Fibroblast of lung (primary cell): ENCODE measurements around the gene GRM4. TPM values are rescaled to one million over a fixed set of nuclear protein-coding genes. Genes with fewer than 3 reads are reported as not detected.

ENCODE experiments used
- DNase-seq, 2 donors: peaks; one replicate each; pipeline versions ENCODE4 v3.0.0 to v3.0.0-alpha.2; 2010; ENCODE audit warnings: low read depth in 2 of 2
- H2AFZ ChIP-seq: 2 replicates; pipeline ENCODE4 v1.5.1; 2012; ENCODE audit warnings: low read length, control low read depth, inconsistent platforms
- H3K27ac ChIP-seq: 2 replicates; pipeline ENCODE4 v1.5.1; 2011; ENCODE audit warnings: low read length, control low read depth; ENCODE audit not compliant: insufficient read depth
- H3K27me3 ChIP-seq: 2 replicates; pipeline ENCODE4 v1.5.1; 2011; ENCODE audit warnings: mild to moderate bottlenecking, low read length; ENCODE audit not compliant: control insufficient read depth, insufficient read depth
- H3K36me3 ChIP-seq: 2 replicates; pipeline ENCODE4 v1.5.1; 2011; ENCODE audit warnings: low read length; ENCODE audit not compliant: control insufficient read depth, insufficient read depth
- H3K4me1 ChIP-seq: 2 replicates; pipeline ENCODE4 v1.5.1; 2011; ENCODE audit warnings: low read length; ENCODE audit not compliant: control insufficient read depth, insufficient read depth; ENCODE audit errors: extremely low read depth
- H3K4me2 ChIP-seq: 2 replicates; pipeline ENCODE4 v1.5.1; 2011; ENCODE audit warnings: low read length, control low read depth; ENCODE audit not compliant: insufficient read depth; ENCODE audit errors: extremely low read depth
- H3K4me3 ChIP-seq, 4 experiments: fragments of 200-600 bp in 1 of 4; sonication (generic) in 1 of 4; replicated peaks in 1 of 4; 2 replicates each; pipeline ENCODE4 v1.5.1; 2011 to 2016; ENCODE audit warnings: low read length in 4 of 4, low read depth in 3 of 4, mild to moderate bottlenecking in 3 of 4, control low read depth in 2 of 4, inconsistent platforms in 1 of 4, mixed read lengths in 1 of 4; ENCODE audit not compliant: insufficient read depth in 1 of 4; ENCODE audit errors: control extremely low read depth in 1 of 4
- H3K79me2 ChIP-seq: 2 replicates; pipeline ENCODE4 v1.5.1; 2012; ENCODE audit warnings: mild to moderate bottlenecking, low read length, inconsistent platforms; ENCODE audit not compliant: control insufficient read depth, insufficient read depth
- H3K9ac ChIP-seq: 2 replicates; pipeline ENCODE4 v1.5.1; 2011; ENCODE audit warnings: mild to moderate bottlenecking, low read length, control low read depth; ENCODE audit not compliant: insufficient read depth
- H3K9me3 ChIP-seq: 2 replicates; pipeline ENCODE4 v1.5.1; 2012; ENCODE audit warnings: low read depth, low read length; ENCODE audit not compliant: control insufficient read depth, insufficient read depth
- H4K20me1 ChIP-seq: 2 replicates; pipeline ENCODE4 v1.5.1; 2011; ENCODE audit warnings: low read length; ENCODE audit not compliant: control insufficient read depth, insufficient read depth; ENCODE audit errors: extremely low read depth
- EZH2 ChIP-seq: IDR thresholded peaks from 2 replicates; pipeline ENCODE4 v1.5.1; 2012; ENCODE audit warnings: low read length, control low read depth, mild to moderate bottlenecking; ENCODE audit errors: missing control alignments
- polyA plus RNA-seq, 2 donors: library from polyadenylated mRNA; depleted of rRNA in 1 of 2; stranded (reverse) in 1 of 2; unstranded in 1 of 2; fragments of >200 nt; gene quantifications; 2 replicates each; pipeline ENCODE4 v1.2.1, GENCODE V29; 2011 to 2012; ENCODE audit warnings: missing spikeins in 1 of 2
- total RNA-seq: library from RNA; depleted of rRNA; stranded (reverse); fragments of >200 nt; gene quantifications from 2 replicates; pipeline ENCODE4 v1.2.1, GENCODE V29; 2014
- TF ChIP-seq, protein P1 (sequence below), 2 donors: IDR thresholded peaks in 1 of 2; conservative IDR thresholded peaks in 1 of 2; 1 replicate in 1 of 2; 2 replicates in 1 of 2; pipeline ENCODE4 v1.5.1; 2011 to 2012; ENCODE audit warnings: low read length in 2 of 2, control low read depth in 1 of 2, inconsistent platforms in 1 of 2, low read depth in 1 of 2, mild to moderate bottlenecking in 1 of 2

Gene GRM4
- total and polyA plus RNA-seq, 2 donors (not counting 1 experiment from before 2014, with no cell fraction given): under 0.01 TPM; not detected in 1

GRCh38 chr6:34030831-34031624 is 114.9 kb downstream of the GRM4 start:
- TF ChIP-seq EZH2: no peak
- TF ChIP-seq, protein P1, sequence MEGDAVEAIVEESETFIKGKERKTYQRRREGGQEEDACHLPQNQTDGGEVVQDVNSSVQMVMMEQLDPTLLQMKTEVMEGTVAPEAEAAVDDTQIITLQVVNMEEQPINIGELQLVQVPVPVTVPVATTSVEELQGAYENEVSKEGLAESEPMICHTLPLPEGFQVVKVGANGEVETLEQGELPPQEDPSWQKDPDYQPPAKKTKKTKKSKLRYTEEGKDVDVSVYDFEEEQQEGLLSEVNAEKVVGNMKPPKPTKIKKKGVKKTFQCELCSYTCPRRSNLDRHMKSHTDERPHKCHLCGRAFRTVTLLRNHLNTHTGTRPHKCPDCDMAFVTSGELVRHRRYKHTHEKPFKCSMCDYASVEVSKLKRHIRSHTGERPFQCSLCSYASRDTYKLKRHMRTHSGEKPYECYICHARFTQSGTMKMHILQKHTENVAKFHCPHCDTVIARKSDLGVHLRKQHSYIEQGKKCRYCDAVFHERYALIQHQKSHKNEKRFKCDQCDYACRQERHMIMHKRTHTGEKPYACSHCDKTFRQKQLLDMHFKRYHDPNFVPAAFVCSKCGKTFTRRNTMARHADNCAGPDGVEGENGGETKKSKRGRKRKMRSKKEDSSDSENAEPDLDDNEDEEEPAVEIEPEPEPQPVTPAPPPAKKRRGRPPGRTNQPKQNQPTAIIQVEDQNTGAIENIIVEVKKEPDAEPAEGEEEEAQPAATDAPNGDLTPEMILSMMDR (conservative IDR thresholded peaks at IDR 0.05 in 1 of 2, IDR thresholded peaks at IDR 0.05 in 1 of 2; ENCODE audit: low read depth in 1 of 2, low read length in 2 of 2): no peak
- H3K9me3 ChIP-seq: no peaks in the 10 kb centered on the region
- H3K27ac ChIP-seq: no peak overlapping the region
- no peaks in the 10 kb centered on the region for H3K36me3 ChIP-seq
- no peaks in the 10 kb centered on the region for H3K27me3 ChIP-seq
- H4K20me1 ChIP-seq: no peaks in the 10 kb centered on the region
- no peaks in the 10 kb centered on the region for H3K4me1 ChIP-seq
- H3K4me3 ChIP-seq: no peak overlapping the region
- no peak overlapping the region for H3K9ac ChIP-seq
- H3K79me2 ChIP-seq: no peaks in the 10 kb centered on the region
- H2AFZ ChIP-seq: no peak overlapping the region
- no peak overlapping the region for H3K4me2 ChIP-seq
- DNase-seq: no peak

DNA sequence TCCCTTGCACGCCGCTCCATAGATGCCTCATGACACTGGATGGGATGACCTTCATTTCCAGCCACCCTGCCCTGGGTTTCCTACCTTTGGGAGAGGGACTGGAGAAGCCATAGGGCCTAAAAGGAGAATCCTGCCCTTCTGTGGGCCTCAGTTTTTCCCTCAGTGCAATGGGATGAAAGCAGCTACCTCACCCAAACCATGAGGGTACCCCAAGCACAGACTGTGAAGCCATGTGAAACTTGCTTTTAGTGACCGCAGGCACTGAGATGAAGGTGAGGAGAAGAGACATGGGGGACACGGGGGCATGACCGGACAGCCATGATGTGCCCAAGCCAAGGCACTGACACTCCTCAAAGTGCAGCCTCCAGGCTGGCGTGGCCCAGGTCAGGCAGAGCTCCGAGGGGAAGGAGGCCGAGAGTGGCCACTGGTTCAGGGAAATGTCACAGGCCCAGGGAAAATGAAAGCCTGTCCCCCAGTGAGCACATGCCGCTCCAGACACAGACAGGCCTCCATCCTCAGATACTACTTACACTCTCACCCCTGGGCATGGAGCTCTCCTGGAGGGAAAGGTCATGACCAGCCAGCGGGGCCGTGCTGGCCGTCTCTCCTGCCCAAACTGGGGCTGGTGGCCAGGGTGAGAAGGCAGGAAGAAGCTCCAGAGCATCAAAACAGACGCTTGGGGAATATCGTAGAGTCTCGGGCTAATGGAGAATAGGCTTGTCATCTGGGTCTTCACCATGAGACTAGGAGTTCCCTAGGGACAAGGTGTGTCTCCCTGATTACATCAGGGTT is 116.2 kb downstream of the GRM4 start:
- no peaks in the 10 kb centered on the region for H3K27me3 ChIP-seq
- H3K4me1 ChIP-seq: no peaks in the 10 kb centered on the region
- TF ChIP-seq EZH2: no peak
- TF ChIP-seq, protein P1 (conservative IDR thresholded peaks at IDR 0.05 in 1 of 2, IDR thresholded peaks at IDR 0.05 in 1 of 2; ENCODE audit: low read depth in 1 of 2, low read length in 2 of 2): no peak
- DNase-seq: no peak
- H3K79me2 ChIP-seq: no peaks in the 10 kb centered on the region
- H3K9ac ChIP-seq: no peak overlapping the region
- H3K27ac ChIP-seq: no peak overlapping the region
- no peak overlapping the region for H2AFZ ChIP-seq
- no peaks in the 10 kb centered on the region for H3K9me3 ChIP-seq
- no peak overlapping the region for H3K4me2 ChIP-seq
- no peaks in the 10 kb centered on the region for H3K36me3 ChIP-seq
- H4K20me1 ChIP-seq: no peaks in the 10 kb centered on the region
- H3K4me3 ChIP-seq: no peak overlapping the region

GRCh38 chr6:34028691-34029360 is 117.1 kb downstream of the GRM4 start:
- no peaks in the 10 kb centered on the region for H3K79me2 ChIP-seq
- no peaks in the 10 kb centered on the region for H3K36me3 ChIP-seq
- H3K4me3 ChIP-seq: no peak overlapping the region
- TF ChIP-seq EZH2: no peak
- TF ChIP-seq, protein P1 (conservative IDR thresholded peaks at IDR 0.05 in 1 of 2, IDR thresholded peaks at IDR 0.05 in 1 of 2; ENCODE audit: low read depth in 1 of 2, low read length in 2 of 2): no peak
- no peaks in the 10 kb centered on the region for H3K4me1 ChIP-seq
- no peak overlapping the region for H2AFZ ChIP-seq
- H4K20me1 ChIP-seq: no peaks in the 10 kb centered on the region
- DNase-seq: no peak
- H3K27me3 ChIP-seq: no peaks in the 10 kb centered on the region
- no peaks in the 10 kb centered on the region for H3K9me3 ChIP-seq
- H3K4me2 ChIP-seq: no peak overlapping the region
- H3K9ac ChIP-seq: no peak overlapping the region
- H3K27ac ChIP-seq: no peak overlapping the region
